Mesothelial cell of epicardium (in vitro differentiated cells): Measurements from ENCODE around the gene ASTN2. TPM values are rescaled to one million over a fixed set of nuclear protein-coding genes. Genes with fewer than 3 reads are reported as not detected.
A peak's percentile ranks its signal among the peaks of the same experiment; 100 is the strongest.

Source experiments
- DNase-seq, 2 experiments: peaks; one replicate each; pipeline ENCODE4 v3.0.0; 2021; ENCODE audit warnings: low spot score in 2 of 2; ENCODE audit not compliant: unreplicated experiment in 2 of 2
- H3K27ac Mint-ChIP-seq: 2 replicates; pipeline ENCODE4 v1.8.0; 2021; ENCODE audit warnings: mixed read lengths
- H3K27me3 Mint-ChIP-seq: 2 replicates; pipeline ENCODE4 v1.8.0; 2021; ENCODE audit warnings: low read depth, mixed read lengths
- H3K36me3 Mint-ChIP-seq: 2 replicates; pipeline ENCODE4 v1.8.0; 2021; ENCODE audit warnings: mixed read lengths
- H3K4me1 Mint-ChIP-seq: 2 replicates; pipeline ENCODE4 v1.8.0; 2021; ENCODE audit warnings: mixed read lengths
- H3K4me3 Mint-ChIP-seq: 2 replicates; pipeline ENCODE4 v1.8.0; 2021; ENCODE audit warnings: mild to moderate bottlenecking, moderate library complexity, mixed read lengths
- H3K9me3 Mint-ChIP-seq: 2 replicates; pipeline ENCODE4 v1.8.0; 2021; ENCODE audit warnings: mixed read lengths
- total RNA-seq: library from RNA; stranded (reverse); gene quantifications from 3 replicates; pipeline ENCODE4 v1.2.1, GENCODE V29; 2021
- TF ChIP-seq, protein P1 (sequence below): fragments of 200-600 bp; sonication (generic); IDR thresholded peaks from one replicate; pipeline ENCODE4 v1.5.0; 2021; ENCODE audit warnings: antibody characterized with exemption; ENCODE audit not compliant: unreplicated experiment

ASTN2 gene
- total RNA-seq, 1 donor from 2014 or later = 12.2 TPM

DNA sequence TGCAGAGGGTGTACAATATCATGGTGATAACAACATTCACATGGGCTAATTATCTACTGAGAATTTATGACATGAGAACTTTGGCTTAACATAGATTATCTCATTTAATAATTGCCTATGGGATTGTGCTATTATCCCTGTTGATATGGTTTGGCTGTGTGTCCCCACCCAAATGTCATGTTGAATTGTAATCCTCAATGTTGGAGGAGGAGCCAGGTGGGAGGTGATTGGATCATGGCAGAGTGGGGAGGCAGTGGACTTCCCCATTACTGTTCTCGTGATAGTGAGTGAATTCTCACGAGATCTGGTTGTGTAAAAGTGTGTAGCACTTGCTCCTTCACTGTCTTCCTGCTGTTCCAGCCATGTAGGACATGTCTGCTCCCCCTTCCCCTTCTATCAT is 541.4 kb downstream of the ASTN2 start:
- Mint-ChIP-seq H3K4me1 (no peaks in the 10 kb centered on the region), H3K9me3 (peaks cover 24% of the 10 kb centered on the region), H3K27me3 (peaks cover 2% of the 10 kb centered on the region), H3K4me3 (no peak overlapping the region), H3K27ac (no peak overlapping the region), H3K36me3 (peaks cover 2% of the 10 kb centered on the region)
- TF ChIP-seq, protein P1, sequence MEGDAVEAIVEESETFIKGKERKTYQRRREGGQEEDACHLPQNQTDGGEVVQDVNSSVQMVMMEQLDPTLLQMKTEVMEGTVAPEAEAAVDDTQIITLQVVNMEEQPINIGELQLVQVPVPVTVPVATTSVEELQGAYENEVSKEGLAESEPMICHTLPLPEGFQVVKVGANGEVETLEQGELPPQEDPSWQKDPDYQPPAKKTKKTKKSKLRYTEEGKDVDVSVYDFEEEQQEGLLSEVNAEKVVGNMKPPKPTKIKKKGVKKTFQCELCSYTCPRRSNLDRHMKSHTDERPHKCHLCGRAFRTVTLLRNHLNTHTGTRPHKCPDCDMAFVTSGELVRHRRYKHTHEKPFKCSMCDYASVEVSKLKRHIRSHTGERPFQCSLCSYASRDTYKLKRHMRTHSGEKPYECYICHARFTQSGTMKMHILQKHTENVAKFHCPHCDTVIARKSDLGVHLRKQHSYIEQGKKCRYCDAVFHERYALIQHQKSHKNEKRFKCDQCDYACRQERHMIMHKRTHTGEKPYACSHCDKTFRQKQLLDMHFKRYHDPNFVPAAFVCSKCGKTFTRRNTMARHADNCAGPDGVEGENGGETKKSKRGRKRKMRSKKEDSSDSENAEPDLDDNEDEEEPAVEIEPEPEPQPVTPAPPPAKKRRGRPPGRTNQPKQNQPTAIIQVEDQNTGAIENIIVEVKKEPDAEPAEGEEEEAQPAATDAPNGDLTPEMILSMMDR = no peak
- DNase-seq = no peak

DNA sequence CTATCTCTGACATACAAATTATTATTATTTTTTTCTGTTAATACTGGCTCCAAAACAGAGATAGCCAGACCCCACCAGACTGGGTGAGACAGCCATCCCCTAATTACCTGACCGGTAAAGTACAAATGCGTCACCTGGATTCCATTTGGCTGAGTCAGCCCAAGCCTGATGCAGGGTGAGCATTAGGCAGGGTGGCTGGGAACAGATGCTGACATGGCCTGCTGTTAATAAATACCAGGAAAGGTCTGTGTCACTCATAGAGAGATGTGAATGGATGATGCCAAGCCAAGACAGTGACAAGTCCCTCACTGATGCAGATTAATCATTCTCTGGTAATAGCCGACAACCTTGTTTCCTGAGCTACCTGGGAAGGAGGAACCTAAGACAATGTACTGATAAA is 544.3 kb downstream of the ASTN2 start:
- H3K9me3 Mint-ChIP-seq = peaks cover 5% of the 10 kb centered on the region
- no peak overlapping the region for H3K27ac Mint-ChIP-seq
- no peaks in the 10 kb centered on the region for H3K36me3 Mint-ChIP-seq
- H3K4me1 Mint-ChIP-seq = peaks cover 4% of the 10 kb centered on the region
- DNase-seq = no peak
- H3K4me3 Mint-ChIP-seq = no peak overlapping the region
- peaks cover 7% of the 10 kb centered on the region for H3K27me3 Mint-ChIP-seq
- TF ChIP-seq, protein P1 = no peak

DNA sequence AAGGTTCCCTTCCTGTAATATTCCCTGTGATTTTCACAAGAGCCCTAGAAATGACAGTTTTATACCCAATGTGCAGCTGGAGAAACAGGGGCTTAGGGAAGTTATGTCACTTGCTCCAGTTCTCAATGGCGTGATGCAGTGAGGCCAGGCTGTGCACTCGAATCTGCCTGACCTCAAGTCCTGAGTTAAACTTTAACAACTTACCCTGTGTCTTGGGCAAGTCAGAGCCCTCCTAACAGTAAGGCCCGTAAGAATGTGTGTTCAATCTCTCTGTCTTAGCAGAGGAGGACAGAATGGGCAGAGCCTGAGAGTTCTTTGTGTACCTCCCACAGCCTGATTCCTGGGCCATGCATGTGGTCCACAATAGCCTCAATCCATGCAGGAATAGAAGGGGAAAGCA is 546.7 kb downstream of the ASTN2 start:
- H3K9me3 Mint-ChIP-seq = no peaks in the 10 kb centered on the region
- no peak for DNase-seq
- peaks cover 6% of the 10 kb centered on the region for H3K27me3 Mint-ChIP-seq
- H3K4me1 Mint-ChIP-seq = peaks cover 4% of the 10 kb centered on the region
- no peak overlapping the region for H3K4me3 Mint-ChIP-seq
- TF ChIP-seq, protein P1 = no peak
- H3K36me3 Mint-ChIP-seq = no peaks in the 10 kb centered on the region
- H3K27ac Mint-ChIP-seq = no peak overlapping the region

DNA sequence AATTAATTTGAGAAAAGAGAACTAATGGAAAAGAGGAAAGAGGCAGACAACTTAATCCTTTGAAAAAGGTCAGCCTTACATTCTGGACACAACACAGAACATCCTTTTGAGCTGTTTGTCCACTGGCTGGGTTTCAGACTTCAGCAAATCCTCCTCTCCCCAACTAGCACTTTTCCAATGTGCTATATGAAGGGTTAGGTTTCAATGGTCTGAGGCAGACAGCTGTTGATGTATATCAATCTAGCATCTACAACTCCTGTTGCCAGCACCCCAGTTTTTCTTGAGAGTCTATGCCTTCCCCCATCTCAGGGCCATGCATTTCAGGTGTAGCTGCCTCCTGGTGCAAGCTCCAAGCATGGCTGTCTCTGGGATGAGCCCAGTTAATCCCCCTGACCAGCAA is 553.5 kb downstream of the ASTN2 start:
- Mint-ChIP-seq H3K4me3 (no peak overlapping the region), H3K9me3 (no peaks in the 10 kb centered on the region), H3K27ac (no peak overlapping the region), H3K27me3 (peaks cover 5% of the 10 kb centered on the region), H3K4me1 (peaks cover 11% of the 10 kb centered on the region), H3K36me3 (no peaks in the 10 kb centered on the region)
- no peak for DNase-seq
- TF ChIP-seq, protein P1 = no peak

DNA sequence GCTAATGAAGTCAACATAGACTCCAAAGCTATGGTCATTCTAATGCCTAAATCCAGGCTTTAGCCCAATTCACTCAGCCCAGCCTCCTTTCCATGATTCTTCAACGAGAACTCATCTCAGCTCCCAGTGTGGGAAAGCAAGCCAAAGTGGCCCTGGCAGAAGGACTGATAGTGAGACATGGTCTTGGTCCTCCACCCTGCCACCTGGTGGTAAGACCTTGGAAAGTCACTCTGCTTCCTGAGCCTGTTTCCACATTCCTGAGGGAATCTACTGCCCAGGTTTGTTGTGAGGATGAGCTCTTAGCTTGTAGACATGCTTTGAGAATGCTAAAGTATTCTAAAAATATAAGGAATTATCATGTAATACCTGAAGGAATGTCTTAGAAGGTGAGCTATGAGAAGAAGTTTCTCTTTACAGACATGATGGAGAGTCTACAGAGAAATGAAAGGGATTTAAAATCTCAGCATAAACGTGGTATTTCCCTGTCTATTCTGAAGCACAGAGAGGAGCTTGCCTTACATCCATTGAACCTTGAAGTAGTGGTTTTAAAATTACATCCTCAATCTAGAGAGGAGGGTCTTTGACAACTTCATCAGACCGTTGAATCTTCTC is 554.2 kb downstream of the ASTN2 start:
- Mint-ChIP-seq H3K27me3 (peaks cover 4% of the 10 kb centered on the region), H3K36me3 (no peaks in the 10 kb centered on the region), H3K4me1 (peaks cover 13% of the 10 kb centered on the region), H3K27ac (no peak overlapping the region), H3K9me3 (no peaks in the 10 kb centered on the region), H3K4me3 (no peak overlapping the region)
- TF ChIP-seq, protein P1 = peak; percentile 90
- peak; percentile 38 to 80 for DNase-seq

DNA sequence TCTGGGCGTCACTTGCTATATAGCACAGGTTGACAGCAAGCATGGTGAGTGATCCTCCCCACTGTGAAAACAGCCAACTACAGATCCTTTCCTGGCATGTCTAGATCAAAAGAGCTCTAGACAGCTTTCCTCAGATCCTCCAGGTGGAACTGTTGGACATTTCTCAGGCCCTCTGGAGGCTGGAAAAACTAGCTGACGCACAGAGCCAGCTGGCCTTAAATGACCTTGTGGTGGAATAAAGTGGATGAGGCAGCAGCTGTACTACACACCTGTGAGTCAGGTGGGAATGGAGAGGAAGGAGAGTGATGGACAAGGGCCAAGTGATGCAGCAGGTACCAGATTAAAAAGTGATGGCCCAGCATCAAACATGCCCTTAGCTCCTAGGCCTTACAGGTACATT is 555.1 kb downstream of the ASTN2 start:
- Mint-ChIP-seq H3K27ac (no peak overlapping the region), H3K36me3 (no peaks in the 10 kb centered on the region), H3K9me3 (no peaks in the 10 kb centered on the region), H3K4me3 (no peak overlapping the region), H3K4me1 (peaks cover 13% of the 10 kb centered on the region), H3K27me3 (peaks cover 4% of the 10 kb centered on the region)
- TF ChIP-seq, protein P1 = no peak
- DNase-seq = no peak
